Mucosa of rectum (tissue), 2 donors: ENCODE measurements around the gene TMEM200C.

ENCODE experiments used
- H3K27ac ChIP-seq, 2 donors: one replicate each; pipeline ENCODE4 v1.7.0; 2013; ENCODE audit warnings: inconsistent platforms in 2 of 2, low read depth in 2 of 2, low read length in 2 of 2
- H3K27me3 ChIP-seq, 2 donors: one replicate each; pipeline ENCODE4 v1.7.0; 2013; ENCODE audit warnings: low read length in 2 of 2; ENCODE audit not compliant: control insufficient read depth in 2 of 2, insufficient read depth in 2 of 2
- H3K36me3 ChIP-seq, 2 donors: one replicate each; pipeline ENCODE4 v1.7.0; 2013; ENCODE audit warnings: low read length in 2 of 2; ENCODE audit not compliant: control insufficient read depth in 2 of 2, insufficient read depth in 2 of 2
- H3K4me1 ChIP-seq, 2 donors: one replicate each; pipeline ENCODE4 v1.7.0; 2013; ENCODE audit warnings: low read length in 2 of 2, mild to moderate bottlenecking in 1 of 2; ENCODE audit not compliant: control insufficient read depth in 2 of 2, insufficient read depth in 2 of 2
- H3K4me3 ChIP-seq, 2 donors: one replicate each; pipeline ENCODE4 v1.7.0; 2013; ENCODE audit warnings: low read length in 2 of 2
- H3K9ac ChIP-seq, 2 donors: one replicate each; pipeline ENCODE4 v1.7.0; 2013; ENCODE audit warnings: low read length in 2 of 2, low read depth in 1 of 2, mild to moderate bottlenecking in 1 of 2
- H3K9me3 ChIP-seq, 2 donors: one replicate each; pipeline ENCODE4 v1.7.0; 2013; ENCODE audit warnings: low read length in 2 of 2; ENCODE audit not compliant: control insufficient read depth in 2 of 2
- donor health status: healthy.
- donor health status: Normal muscosa, but diverticular disease.

The TMEM200C gene

DNA sequence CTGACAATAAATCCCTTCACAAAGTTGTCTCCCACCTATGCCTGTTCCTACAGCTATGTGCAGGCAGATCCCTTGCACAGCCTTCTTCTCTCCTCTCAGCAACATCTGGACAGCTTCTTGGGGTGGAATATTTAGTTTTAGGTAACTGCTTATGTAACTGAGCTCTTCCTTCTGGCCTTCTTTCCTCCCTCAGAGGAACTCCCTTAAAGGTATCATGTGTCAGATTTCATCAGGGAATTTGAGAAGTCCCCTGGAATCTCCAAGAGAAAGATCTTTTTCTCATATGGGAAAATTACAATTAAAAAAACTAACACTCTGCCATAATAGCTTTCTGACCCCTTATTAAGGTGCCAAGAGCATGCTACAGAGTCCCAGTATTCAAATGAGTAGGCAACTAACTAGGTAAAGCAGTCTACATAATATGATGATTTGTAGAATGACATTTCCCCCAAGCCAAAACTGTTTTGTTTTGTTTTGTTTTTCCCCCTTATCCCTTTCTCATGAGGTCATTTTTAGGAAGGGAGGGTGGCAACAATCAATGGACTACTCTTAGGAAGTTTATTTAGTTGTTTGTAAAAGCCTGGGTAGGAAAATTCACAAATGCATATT lies 2.4 kb downstream of the TMEM200C start:
- H3K36me3 ChIP-seq, result no peaks in the 10 kb centered on the region
- H3K9ac ChIP-seq, result no peak overlapping the region
- no peak overlapping the region for H3K27ac ChIP-seq
- no peaks in the 10 kb centered on the region for H3K9me3 ChIP-seq
- H3K4me3 ChIP-seq, result no peak overlapping the region
- H3K4me1 ChIP-seq, result peaks cover 0 to 2% of the 10 kb centered on the region in 2 donors
- peaks cover 41 to 49% of the 10 kb centered on the region in 2 donors for H3K27me3 ChIP-seq

GRCh38 chr18:5891854-5892215 lies 3.5 kb downstream of the TMEM200C start:
- no peak overlapping the region for H3K27ac ChIP-seq
- H3K9me3 ChIP-seq, result no peaks in the 10 kb centered on the region
- H3K4me1 ChIP-seq, result peaks cover 0 to 2% of the 10 kb centered on the region in 2 donors
- H3K4me3 ChIP-seq, result no peak overlapping the region
- no peaks in the 10 kb centered on the region for H3K36me3 ChIP-seq
- H3K9ac ChIP-seq, result no peak overlapping the region
- H3K27me3 ChIP-seq, result peaks cover 37 to 40% of the 10 kb centered on the region in 2 donors

GRCh38 chr18:5891184-5891853 lies 4.0 kb downstream of the TMEM200C start:
- Histone ChIP-seq H3K36me3 (no peaks in the 10 kb centered on the region), H3K4me1 (peaks cover 0 to 2% of the 10 kb centered on the region in 2 donors), H3K4me3 (peak overlapping the region in 1 of 2 donors; percentile 10), H3K9ac (no peak overlapping the region), H3K27ac (no peak overlapping the region), H3K27me3 (peaks cover 36 to 37% of the 10 kb centered on the region in 2 donors), H3K9me3 (no peaks in the 10 kb centered on the region)

DNA sequence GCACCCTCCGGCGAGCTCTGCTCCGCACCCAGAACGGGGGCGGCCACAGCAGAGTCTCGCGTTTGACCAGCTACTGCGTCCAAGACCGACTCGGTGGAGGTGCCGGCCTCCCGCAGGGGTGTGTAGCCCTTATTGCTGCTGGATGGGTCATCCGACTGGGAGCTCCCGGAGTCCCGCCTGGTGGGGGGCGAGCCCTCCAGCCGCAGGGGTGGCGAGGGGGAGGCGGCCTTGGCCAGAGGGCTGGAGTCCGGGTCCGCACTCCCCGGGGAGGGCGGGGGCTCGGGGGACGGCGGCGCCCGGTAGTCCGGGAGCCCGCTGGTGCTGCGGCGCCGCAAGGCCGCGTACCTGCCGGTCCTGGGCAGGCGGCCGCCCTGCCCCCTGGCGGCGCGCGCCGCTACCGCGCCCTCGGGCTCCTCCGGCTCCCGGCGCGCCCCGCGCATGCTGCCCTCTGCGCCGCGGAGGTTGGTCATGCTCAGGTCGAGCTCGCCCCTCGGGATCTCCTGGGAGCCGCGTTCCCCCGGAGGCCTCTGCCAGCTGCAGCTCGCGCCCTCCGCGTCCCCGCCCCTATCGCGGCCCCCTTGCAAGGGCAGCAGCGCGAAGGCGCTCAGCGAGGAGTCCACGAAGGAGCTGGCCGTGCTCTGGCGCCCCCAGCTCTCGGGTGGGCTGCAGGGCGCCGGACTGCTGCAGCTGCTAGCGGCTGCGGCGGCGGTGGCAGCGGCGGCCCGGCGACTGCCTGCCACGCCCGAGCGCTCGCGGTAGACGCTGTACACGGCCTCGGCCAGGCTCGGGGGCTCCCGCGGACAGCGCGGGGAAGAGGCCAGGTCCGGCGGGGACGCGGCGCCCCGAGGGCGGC lies 4.8 kb downstream of the TMEM200C start:
- H3K27ac ChIP-seq, result no peak overlapping the region
- H3K27me3 ChIP-seq, result peaks cover 34 to 35% of the 10 kb centered on the region in 2 donors
- peak overlapping the region; percentile 10 to 29 for H3K4me3 ChIP-seq
- H3K36me3 ChIP-seq, result no peaks in the 10 kb centered on the region
- no peak overlapping the region for H3K9ac ChIP-seq
- no peaks in the 10 kb centered on the region for H3K9me3 ChIP-seq
- no peaks in the 10 kb centered on the region for H3K4me1 ChIP-seq

GRCh38 chr18:5885361-5885760 lies 10.0 kb downstream of the TMEM200C start:
- H3K36me3 ChIP-seq, result no peaks in the 10 kb centered on the region
- H3K9ac ChIP-seq, result no peak overlapping the region
- no peaks in the 10 kb centered on the region for H3K4me1 ChIP-seq
- H3K4me3 ChIP-seq, result no peak overlapping the region
- H3K27me3 ChIP-seq, result peaks cover 4 to 9% of the 10 kb centered on the region in 2 donors
- H3K9me3 ChIP-seq, result no peaks in the 10 kb centered on the region
- H3K27ac ChIP-seq, result no peak overlapping the region

- Histone ChIP-seq H3K27me3 (peaks cover 0 to 6% of the 10 kb centered on the region in 2 donors), H3K4me3 (no peak overlapping the region), H3K4me1 (no peaks in the 10 kb centered on the region), H3K9ac (no peak overlapping the region), H3K36me3 (no peaks in the 10 kb centered on the region), H3K27ac (no peak overlapping the region), H3K9me3 (no peaks in the 10 kb centered on the region)
These were observed 10.9 kb downstream of the TMEM200C start for GRCh38 chr18:5884375-5884774.

GRCh38 chr18:5879479-5879882 lies 15.8 kb downstream of the TMEM200C start:
- no peaks in the 10 kb centered on the region for H3K9me3 ChIP-seq
- no peak overlapping the region for H3K9ac ChIP-seq
- H3K4me1 ChIP-seq, result no peaks in the 10 kb centered on the region
- H3K27me3 ChIP-seq, result peaks cover 0 to 4% of the 10 kb centered on the region in 2 donors
- no peak overlapping the region for H3K27ac ChIP-seq
- no peak overlapping the region for H3K4me3 ChIP-seq
- H3K36me3 ChIP-seq, result no peaks in the 10 kb centered on the region

- H3K9me3 ChIP-seq, result no peaks in the 10 kb centered on the region
- H3K4me3 ChIP-seq, result no peak overlapping the region
- H3K27me3 ChIP-seq, result peaks cover 0 to 4% of the 10 kb centered on the region in 2 donors
- no peak overlapping the region for H3K9ac ChIP-seq
- H3K27ac ChIP-seq, result no peak overlapping the region
- no peaks in the 10 kb centered on the region for H3K36me3 ChIP-seq
- no peaks in the 10 kb centered on the region for H3K4me1 ChIP-seq
These were observed 18.4 kb downstream of the TMEM200C start for GRCh38 chr18:5876891-5877290.

- H3K36me3 ChIP-seq, result no peaks in the 10 kb centered on the region
- no peak overlapping the region for H3K9ac ChIP-seq
- peaks cover 0 to 4% of the 10 kb centered on the region in 2 donors for H3K27me3 ChIP-seq
These were observed 21.0 kb downstream of the TMEM200C start for GRCh38 chr18:5874336-5874735.

DNA sequence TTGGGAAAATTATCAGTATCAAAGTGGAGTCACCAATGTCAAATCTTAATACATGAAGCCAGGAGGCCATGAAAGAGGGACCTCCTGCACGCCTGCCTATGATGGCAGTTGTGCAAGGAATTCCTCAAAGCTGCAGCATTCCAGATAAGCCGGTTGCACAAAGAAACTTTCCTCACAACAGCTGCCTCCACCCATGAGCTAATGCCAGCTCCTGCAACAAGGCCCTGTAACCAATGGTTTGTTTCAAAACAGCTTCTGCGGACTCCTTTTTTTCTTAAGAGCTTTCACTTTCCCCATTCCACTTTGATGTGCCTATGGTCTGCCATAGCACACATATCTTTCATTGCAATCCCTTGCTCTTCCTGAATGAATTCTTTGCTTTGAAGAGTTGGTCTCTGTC lies 22.4 kb downstream of the TMEM200C start:
- Histone ChIP-seq H3K4me1 (no peaks in the 10 kb centered on the region), H3K9me3 (no peaks in the 10 kb centered on the region), H3K4me3 (no peak overlapping the region), H3K27ac (no peak overlapping the region), H3K9ac (no peak overlapping the region), H3K36me3 (no peaks in the 10 kb centered on the region), H3K27me3 (no peaks in the 10 kb centered on the region)

More at GRCh38 chr18:5874336-5874735, 21.0 kb downstream of the TMEM200C start:
- no peak overlapping the region for H3K27ac ChIP-seq
- no peak overlapping the region for H3K4me3 ChIP-seq
- H3K4me1 ChIP-seq, result no peaks in the 10 kb centered on the region
- no peaks in the 10 kb centered on the region for H3K9me3 ChIP-seq
